GM12878 (cell line): ENCODE results near the gene RFFL. TPM values are rescaled to one million over a fixed set of nuclear protein-coding genes. Genes with fewer than 3 reads are reported as not detected.
A peak's percentile ranks its signal among the peaks of the same experiment; 100 is the strongest.

Experiments used
- ATAC-seq: fragments of 200-7000 bp; cut with Tn5 transposase; 3 replicates; pipeline ENCODE4 v1.9.1; 2020; ENCODE audit warnings: mild to moderate bottlenecking, moderate library complexity
- BruUV-seq: library from RNA; stranded (reverse); fragments of 400-500 nt; replicated peaks from 2 replicates; lab custom pipeline; 2021; lab: Mats Ljungman, UMichigan
- CTCF ChIA-PET: fragments of 300-600 bp; sonication (Branson Sonifier 250); formaldehyde crosslinking; extraction: SDS; loops from one replicate; lab custom pipeline; 2021; ENCODE audit warnings: inconsistent platforms; lab: Yijun Ruan, JAX
- POLR2A ChIA-PET: fragments of 350-600 bp; formaldehyde crosslinking; extraction: SDS; loops from one replicate; lab custom pipeline; 2021; ENCODE audit warnings: inconsistent platforms; lab: Charles Lee
- RAD21 ChIA-PET: fragments of 300-600 bp; sonication (Branson Sonifier 250); formaldehyde crosslinking; loops from one replicate; lab custom pipeline; 2023; ENCODE audit warnings: antibody characterized with exemption; ENCODE audit not compliant: unreplicated experiment; lab: Charles Lee
- SMC1A ChIA-PET: fragments of 300-600 bp; sonication (Branson Sonifier 250); formaldehyde crosslinking; loops from one replicate; lab custom pipeline; 2023; ENCODE audit not compliant: unreplicated experiment, uncharacterized antibody; lab: Charles Lee
- DNase-seq: peaks from one replicate; pipeline ENCODE4 v3.0.0-alpha.2; 2011; ENCODE audit warnings: low read depth, low spot score
- FAIRE-seq: peaks from 3 replicates; lab custom pipeline; 2011; peaks lifted over from hg19 to GRCh38; lab: Jason Lieb, UNC
- H2AFZ ChIP-seq: 2 replicates; pipeline ENCODE4 v1.6.0; 2011; ENCODE audit warnings: low read depth, low read length, control low read depth; ENCODE audit not compliant: control insufficient read depth
- H3K27ac ChIP-seq: 2 replicates; pipeline ENCODE4 v1.5.1; 2011; ENCODE audit warnings: control low read depth; ENCODE audit not compliant: control insufficient read depth, insufficient read depth
- H3K27me3 ChIP-seq, 2 experiments: replicated peaks in 1 of 2; 2 replicates each; pipeline versions ENCODE4 v1.6.0 to v1.6.1; 2011; ENCODE audit warnings: low read length in 1 of 2; ENCODE audit not compliant: control insufficient read depth in 2 of 2, insufficient read depth in 2 of 2
- H3K36me3 ChIP-seq, 2 experiments: 2 replicates each; pipeline ENCODE4 v1.5.1; 2011; ENCODE audit warnings: low read length in 1 of 2; ENCODE audit not compliant: control insufficient read depth in 2 of 2, insufficient read depth in 2 of 2
- H3K4me1 ChIP-seq: 2 replicates; pipeline ENCODE4 v1.6.1; 2011; ENCODE audit warnings: mild to moderate bottlenecking, low read length, moderate library complexity, mixed read lengths; ENCODE audit not compliant: control insufficient read depth, insufficient read depth
- H3K4me2 ChIP-seq: 2 replicates; pipeline ENCODE4 v1.6.0; 2011; ENCODE audit warnings: control low read depth; ENCODE audit not compliant: control insufficient read depth, insufficient read depth
- H3K4me3 ChIP-seq: fragments of 200-600 bp; sonication (generic); 2 replicates; pipeline ENCODE4 v1.5.1; 2016
- H3K79me2 ChIP-seq: 2 replicates; pipeline ENCODE4 v1.6.0; 2011; ENCODE audit warnings: low read length; ENCODE audit not compliant: control insufficient read depth, insufficient read depth
- H3K9ac ChIP-seq: 2 replicates; pipeline ENCODE4 v1.8.0; 2011; ENCODE audit warnings: low read length, control low read depth, mixed read lengths; ENCODE audit not compliant: control insufficient read depth, insufficient read depth
- H3K9me3 ChIP-seq: replicated peaks from 3 replicates; pipeline ENCODE4 v1.5.1; 2011; ENCODE audit warnings: mild to moderate bottlenecking, low read length; ENCODE audit not compliant: control insufficient read depth, insufficient read depth
- H4K20me1 ChIP-seq: 2 replicates; pipeline ENCODE4 v1.6.0; 2011; ENCODE audit not compliant: control insufficient read depth, insufficient read depth
- ATF2 ChIP-seq: IDR thresholded peaks from 2 replicates; pipeline ENCODE4 v1.6.1; 2012; ENCODE audit warnings: low read length, inconsistent platforms
- CEBPB ChIP-seq, 2 experiments: fragments of 150-350 bp in 1 of 2; IDR thresholded peaks; 2 replicates each; pipeline ENCODE4 v1.6.1; 2012 to 2014; ENCODE audit warnings: low read depth in 2 of 2, low read length in 2 of 2, borderline replicate concordance in 1 of 2, inconsistent platforms in 1 of 2
- GATAD2B ChIP-seq: fragments of 450-650 bp; conservative IDR thresholded peaks from 2 replicates; pipeline ENCODE4 v1.6.1; 2017; ENCODE audit warnings: low read depth, mild to moderate bottlenecking, moderate library complexity
- IKZF1 ChIP-seq: fragments of 450-650 bp; conservative IDR thresholded peaks from 2 replicates; pipeline ENCODE4 v1.6.1; 2017; ENCODE audit warnings: antibody characterized with exemption, mild to moderate bottlenecking
- IRF4 ChIP-seq: IDR thresholded peaks from 2 replicates; pipeline ENCODE4 v1.6.1; 2011; ENCODE audit warnings: low read depth, low read length
- MTA3 ChIP-seq: IDR thresholded peaks from 2 replicates; pipeline ENCODE4 v1.6.1; 2012; ENCODE audit warnings: low read length, inconsistent platforms, borderline replicate concordance
- RAD21 ChIP-seq: IDR thresholded peaks from 2 replicates; pipeline ENCODE4 v1.6.1; 2011; ENCODE audit warnings: mild to moderate bottlenecking, low read depth, low read length, moderate library complexity; ENCODE audit not compliant: insufficient read depth
- SP1 ChIP-seq: IDR thresholded peaks from one replicate; pipeline ENCODE4 v1.6.1; 2011; ENCODE audit warnings: low read depth, low read length
- SPI1 ChIP-seq: IDR thresholded peaks from 2 replicates; pipeline ENCODE4 v1.6.1; 2011; ENCODE audit warnings: low read depth, mild to moderate bottlenecking, low read length, moderate library complexity, borderline replicate concordance; ENCODE audit not compliant: insufficient read depth
- USF1 ChIP-seq: IDR thresholded peaks from 2 replicates; pipeline ENCODE4 v1.6.1; 2011; ENCODE audit warnings: borderline replicate concordance, low read depth, mild to moderate bottlenecking, moderate library complexity, mixed read lengths, low read length; ENCODE audit not compliant: insufficient read depth; ENCODE audit errors: extremely low read length
- ZZZ3 ChIP-seq: IDR thresholded peaks from 2 replicates; pipeline ENCODE4 v1.6.1; 2011; ENCODE audit warnings: low read depth; ENCODE audit not compliant: control insufficient read depth, insufficient read length
- WGBS: methylation state at CpG from one replicate; pipeline ENCODE4 v1.1.6; 2016; ENCODE audit warnings: low lambda C conversion rate; ENCODE audit not compliant: insufficient replicate concordance, insufficient coverage; ENCODE audit errors: missing lambda C conversion rate; 5-methylcytosine and 5-hydroxymethylcytosine counted together
- in situ Hi-C: fragments of 300-500 bp; cut with MboI; formaldehyde crosslinking; loops from 9 replicates; pipeline ENCODE4 v1.14.3; 2018; ENCODE audit warnings: mixed read lengths
- intact Hi-C: fragments of 100-400 bp; cut with micrococcal nuclease; formaldehyde crosslinking; loops from one replicate; pipeline ENCODE4 v1.14.2; 2022; ENCODE audit not compliant: unreplicated experiment
- polyA plus RNA-seq, 11 experiments: library from polyadenylated mRNA; depleted of rRNA in 4 of 11; unstranded in 6 of 11; stranded (reverse) in 5 of 11; fragments of >200 nt; fragmentation: Nextera tagmentation in 4 of 11; fragmentation: Illumina TruSeq in 1 of 11; extraction: Ambion mirVana in 4 of 11; extraction: Trizol in 1 of 11; gene quantifications; 1 replicate in 1 of 11; 2 replicates in 10 of 11; pipeline versions ENCODE4 v1.2.1 to v1.2.3, GENCODE V29; 2011 to 2016; ENCODE audit warnings: inconsistent platforms in 2 of 11, missing spikeins in 2 of 11, low read depth in 1 of 11
- total RNA-seq, 4 experiments: library from RNA; depleted of rRNA in 3 of 4; stranded (reverse); fragments of >200 nt in 3 of 4; fragmentation: Illumina TruSeq in 1 of 4; extraction: Trizol in 1 of 4; gene quantifications; 2 replicates each; pipeline versions ENCODE4 v1.2.1 to v1.2.3, GENCODE V29; 2013 to 2021
- TF ChIP-seq, protein P1 (sequence below): fragments of 450-650 bp; IDR thresholded peaks from 2 replicates; pipeline ENCODE4 v1.6.1; 2018; ENCODE audit warnings: mild to moderate bottlenecking, low read depth, moderate library complexity; ENCODE audit not compliant: partially characterized antibody
- TF ChIP-seq, protein P2 (sequence below): fragments of 450-650 bp; IDR thresholded peaks from 2 replicates; pipeline ENCODE4 v1.6.1; 2017; ENCODE audit warnings: borderline replicate concordance

Gene RFFL
- total and polyA plus RNA-seq, 10 of the 15 experiments (the other 5 are each of a cell fraction or from before 2014, with no cell fraction given), result 4.7 to 56.1 (median 26.9) TPM

DNA sequence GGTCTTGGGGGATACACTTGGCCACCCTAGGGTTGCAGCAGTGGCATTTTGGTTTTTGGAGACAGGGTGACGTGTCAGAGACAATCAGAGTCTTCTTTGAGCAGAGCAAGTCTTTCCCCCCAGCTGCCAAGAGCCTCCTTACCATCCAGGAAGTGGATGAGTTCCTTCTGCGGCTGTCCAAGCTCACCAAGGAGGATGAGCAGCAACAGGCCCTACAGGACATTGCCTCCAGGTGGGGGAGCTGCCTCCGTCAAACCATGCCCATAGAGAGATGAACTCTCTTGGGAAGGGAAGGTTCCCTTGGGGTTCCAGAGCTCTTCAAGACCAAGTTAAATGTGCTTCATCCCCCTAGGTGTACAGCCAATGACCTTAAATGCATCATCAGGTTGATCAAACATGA, 71.9 kb downstream of the RFFL start:
- SMC1A ChIA-PET, result interaction anchor here (0.7 to 2.4 kb wide), 7 partner anchors 10 to 129 kb away, joined by 3 to 13 read pairs (median 3); no protein-coding TSS in a partner anchor
- intact Hi-C loops (no loop called here), in situ Hi-C loops (no loop called here)
- POLR2A ChIA-PET, result interaction anchor here (1.1 kb wide), 1 partner anchor 10 kb away, joined by 4 read pairs; no protein-coding TSS in a partner anchor
- H4K20me1 ChIP-seq, result no peaks in the 10 kb centered on the region
- H3K9me3 ChIP-seq, result no peaks in the 10 kb centered on the region
- CTCF ChIA-PET, result interaction anchor here (0.6 to 2.3 kb wide), 5 partner anchors 9 to 755 kb away, joined by 3 to 11 read pairs (median 4); no protein-coding TSS in a partner anchor
- no peak for FAIRE-seq
- H2AFZ ChIP-seq, result no peak overlapping the region
- BruUV-seq, result no TSS peak
- peaks cover 12 to 23% of the 10 kb centered on the region in 2 experiments; a peak in 3 of 4 replicates for H3K36me3 ChIP-seq
- peaks cover 3% of the 10 kb centered on the region; the same call in 1 of the 2 replicates for H3K4me1 ChIP-seq
- no peak for ATAC-seq
- TF ChIP-seq IRF4 (no peak), USF1 (no peak), IKZF1 (no peak), MTA3 (no peak), CEBPB (IDR thresholded peaks at IDR 0.05; ENCODE audit: borderline replicate concordance in 1 of 2, low read depth in 2 of 2, low read length in 2 of 2) (no peak), ZZZ3 (no peak), SPI1 (no peak), ATF2 (no peak), SP1 (no peak), GATAD2B (no peak), RAD21 (no peak)
- TF ChIP-seq, protein P1, sequence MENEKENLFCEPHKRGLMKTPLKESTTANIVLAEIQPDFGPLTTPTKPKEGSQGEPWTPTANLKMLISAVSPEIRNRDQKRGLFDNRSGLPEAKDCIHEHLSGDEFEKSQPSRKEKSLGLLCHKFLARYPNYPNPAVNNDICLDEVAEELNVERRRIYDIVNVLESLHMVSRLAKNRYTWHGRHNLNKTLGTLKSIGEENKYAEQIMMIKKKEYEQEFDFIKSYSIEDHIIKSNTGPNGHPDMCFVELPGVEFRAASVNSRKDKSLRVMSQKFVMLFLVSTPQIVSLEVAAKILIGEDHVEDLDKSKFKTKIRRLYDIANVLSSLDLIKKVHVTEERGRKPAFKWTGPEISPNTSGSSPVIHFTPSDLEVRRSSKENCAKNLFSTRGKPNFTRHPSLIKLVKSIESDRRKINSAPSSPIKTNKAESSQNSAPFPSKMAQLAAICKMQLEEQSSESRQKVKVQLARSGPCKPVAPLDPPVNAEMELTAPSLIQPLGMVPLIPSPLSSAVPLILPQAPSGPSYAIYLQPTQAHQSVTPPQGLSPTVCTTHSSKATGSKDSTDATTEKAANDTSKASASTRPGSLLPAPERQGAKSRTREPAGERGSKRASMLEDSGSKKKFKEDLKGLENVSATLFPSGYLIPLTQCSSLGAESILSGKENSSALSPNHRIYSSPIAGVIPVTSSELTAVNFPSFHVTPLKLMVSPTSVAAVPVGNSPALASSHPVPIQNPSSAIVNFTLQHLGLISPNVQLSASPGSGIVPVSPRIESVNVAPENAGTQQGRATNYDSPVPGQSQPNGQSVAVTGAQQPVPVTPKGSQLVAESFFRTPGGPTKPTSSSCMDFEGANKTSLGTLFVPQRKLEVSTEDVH, result no peak
- TF ChIP-seq, protein P2, sequence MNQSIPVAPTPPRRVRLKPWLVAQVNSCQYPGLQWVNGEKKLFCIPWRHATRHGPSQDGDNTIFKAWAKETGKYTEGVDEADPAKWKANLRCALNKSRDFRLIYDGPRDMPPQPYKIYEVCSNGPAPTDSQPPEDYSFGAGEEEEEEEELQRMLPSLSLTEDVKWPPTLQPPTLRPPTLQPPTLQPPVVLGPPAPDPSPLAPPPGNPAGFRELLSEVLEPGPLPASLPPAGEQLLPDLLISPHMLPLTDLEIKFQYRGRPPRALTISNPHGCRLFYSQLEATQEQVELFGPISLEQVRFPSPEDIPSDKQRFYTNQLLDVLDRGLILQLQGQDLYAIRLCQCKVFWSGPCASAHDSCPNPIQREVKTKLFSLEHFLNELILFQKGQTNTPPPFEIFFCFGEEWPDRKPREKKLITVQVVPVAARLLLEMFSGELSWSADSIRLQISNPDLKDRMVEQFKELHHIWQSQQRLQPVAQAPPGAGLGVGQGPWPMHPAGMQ, result no peak
- H3K4me3 ChIP-seq, result no peak overlapping the region
- H3K9ac ChIP-seq, result no peak overlapping the region; the same call in 1 of the 2 replicates
- no peaks in the 10 kb centered on the region for H3K79me2 ChIP-seq
- DNase-seq, result no peak
- WGBS, result 96% methylated on average over 3 of the region's 3 CpGs
- no peak overlapping the region for H3K4me2 ChIP-seq
- RAD21 ChIA-PET, result interaction anchor here (0.8 to 1.3 kb wide), 3 partner anchors 9 to 129 kb away, joined by 3 to 4 read pairs (median 3); no protein-coding TSS in a partner anchor
- H3K27me3 ChIP-seq, result no peaks in the 10 kb centered on the region
- H3K27ac ChIP-seq, result peak overlapping the region; percentile 40
